Activated CD4-positive, CD25-positive, alpha-beta regulatory T cell treated with anti-CD3 and anti-CD28 coated beads, Interleukin-2, amount 50 U/mL, for 16 hours (primary cell): ENCODE data around the gene LIMS2.

ENCODE experiments used
- DNase-seq: peaks from one replicate; pipeline ENCODE4 v3.0.0-alpha.2; 2020; ENCODE audit warnings: low read depth, low spot score

The LIMS2 gene

GRCh38 chr2:127645395-127646291 is 29.7 kb downstream of the LIMS2 start, which contains the start of gene GPR17:
TSS of gene GPR17 (plus strand) at chr2:127646153. CDS start at chr2:127650736, 4,583 bp downstream.
- DNase-seq = no peak

GRCh38 chr2:127645026-127645394 is 30.3 kb downstream of the LIMS2 start:
- DNase-seq = no peak

GRCh38 chr2:127644066-127645025 is 31.0 kb downstream of the LIMS2 start:
- DNase-seq = no peak

- no peak for DNase-seq
Measured at GRCh38 chr2:127643439-127644065, 31.8 kb downstream of the LIMS2 start.

GRCh38 chr2:127642706-127643438 is 32.5 kb downstream of the LIMS2 start:
- no peak for DNase-seq

GRCh38 chr2:127641846-127642507 is 33.4 kb downstream of the LIMS2 start:
- no peak for DNase-seq

GRCh38 chr2:127641133-127641532 is 34.2 kb downstream of the LIMS2 start:
- DNase-seq = no peak

GRCh38 chr2:127640082-127641072 is 35.0 kb downstream of the LIMS2 start:
- DNase-seq = no peak

GRCh38 chr2:127639111-127639474 is 36.2 kb downstream of the LIMS2 start:
- no peak for DNase-seq

GRCh38 chr2:127638361-127639110 is 36.8 kb downstream of the LIMS2 start:
- DNase-seq = no peak

- no peak for DNase-seq
Measured at GRCh38 chr2:127637725-127638252, 37.5 kb downstream of the LIMS2 start.

GRCh38 chr2:127637236-127637630 is 38.1 kb downstream of the LIMS2 start:
- no peak for DNase-seq

- no peak for DNase-seq
Measured at GRCh38 chr2:127636248-127637235, 38.8 kb downstream of the LIMS2 start.

GRCh38 chr2:127635380-127636237 is 39.7 kb downstream of the LIMS2 start:
- no peak for DNase-seq

- no peak for DNase-seq
Measured at GRCh38 chr2:127634626-127635379, 40.5 kb downstream of the LIMS2 start.
